Middle frontal gyrus (tissue), 1 donor: Measurements from ENCODE around the gene KIF26B.

Source experiments
- DNase-seq: peaks from one replicate; pipeline ENCODE4 v3.0.0-alpha.2; 2015; ENCODE audit warnings: low spot score; ENCODE audit errors: extremely low spot score

KIF26B gene

GRCh38 chr1:245132771-245133170 lies 22.0 kb upstream of the KIF26B start:
- no peak for DNase-seq

- DNase-seq = no peak
Observed at GRCh38 chr1:245133995-245134715, 20.6 kb upstream of the KIF26B start.

GRCh38 chr1:245142171-245142798 lies 12.5 kb upstream of the KIF26B start:
- no peak for DNase-seq

GRCh38 chr1:245142976-245143375 lies 11.8 kb upstream of the KIF26B start:
- no peak for DNase-seq

GRCh38 chr1:245143849-245144248 lies 10.9 kb upstream of the KIF26B start:
- DNase-seq = no peak

- DNase-seq = no peak
Observed at GRCh38 chr1:245148069-245148468, 6.7 kb upstream of the KIF26B start.

- no peak for DNase-seq
Observed at GRCh38 chr1:245148861-245149260, 5.9 kb upstream of the KIF26B start.

GRCh38 chr1:245153081-245153551 lies 1.7 kb upstream of the KIF26B start:
- peak; percentile 61 for DNase-seq

- no peak for DNase-seq
Observed at GRCh38 chr1:245153552-245154428, 995 bp upstream of the KIF26B start.

GRCh38 chr1:245155272-245156040 lies 671 bp downstream of the KIF26B start:
- no peak for DNase-seq

- DNase-seq = no peak
Observed at GRCh38 chr1:245156041-245156735, 1.4 kb downstream of the KIF26B start.

- DNase-seq = no peak
Observed at GRCh38 chr1:245156736-245157505, 2.1 kb downstream of the KIF26B start.

- no peak for DNase-seq
Observed at GRCh38 chr1:245158913-245159312, 4.1 kb downstream of the KIF26B start.

- DNase-seq = no peak
Observed at GRCh38 chr1:245160288-245160687, 5.5 kb downstream of the KIF26B start.

- no peak for DNase-seq
Observed at GRCh38 chr1:245160741-245161400, 6.1 kb downstream of the KIF26B start.

- DNase-seq = no peak
Observed at GRCh38 chr1:245161866-245162265, 7.1 kb downstream of the KIF26B start.

- DNase-seq = no peak
Observed at GRCh38 chr1:245166471-245166885, 11.7 kb downstream of the KIF26B start.

GRCh38 chr1:245168086-245168485 lies 13.3 kb downstream of the KIF26B start:
- no peak for DNase-seq

- DNase-seq = no peak
Observed at GRCh38 chr1:245168906-245169305, 14.1 kb downstream of the KIF26B start.
